ENCODE measurements around the gene BLOC1S4. TPM values are rescaled to one million over a fixed set of nuclear protein-coding genes. Genes with fewer than 3 reads are reported as not detected.

BLOC1S4 gene
- total and polyA plus RNA-seq, 4 donors: 4.9 to 7.7 (median 5.4) TPM

DNA sequence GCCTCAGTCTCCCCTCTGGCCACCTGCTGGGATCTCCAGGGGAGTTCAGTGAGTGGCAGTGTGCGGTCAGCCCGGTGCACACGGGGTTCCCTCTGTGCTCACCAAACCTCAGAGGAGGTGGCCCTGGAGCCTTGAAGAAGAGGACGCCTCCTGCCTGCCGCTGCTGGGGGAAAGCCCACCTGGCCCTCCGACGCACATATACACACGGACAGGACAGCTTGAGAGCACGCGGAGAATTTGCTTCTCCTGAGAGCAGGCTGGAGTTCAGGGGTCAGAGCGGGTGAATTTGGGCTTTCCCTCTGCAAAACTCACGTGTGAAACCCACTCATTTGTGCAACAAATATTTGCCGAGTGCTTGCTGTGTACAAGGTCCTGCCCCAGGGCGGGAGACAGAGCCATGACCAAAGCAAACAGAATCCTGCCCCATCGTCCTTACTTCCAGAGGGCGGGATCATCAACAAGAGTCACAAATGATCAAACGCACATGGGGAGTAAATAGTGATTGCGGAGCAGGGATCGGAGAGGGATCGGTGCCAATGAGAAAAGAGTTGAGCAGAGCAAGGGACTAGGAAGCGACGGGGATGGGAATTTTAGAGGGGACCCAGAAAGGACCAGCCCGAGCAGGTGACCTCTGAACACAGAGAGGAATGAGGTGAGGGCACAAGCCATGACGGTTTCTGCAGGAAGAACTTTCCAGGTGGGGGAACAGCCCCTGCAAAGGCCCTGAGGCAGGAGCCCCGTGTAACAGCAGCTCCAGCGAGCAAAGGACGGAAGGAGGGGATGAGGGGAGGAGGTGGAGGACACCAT lies 17.6 kb downstream of the BLOC1S4 start:
- Histone ChIP-seq H3K9ac (ENCODE audit: low read depth in 1 of 2, low read length in 2 of 2) (peak overlapping the region in 1 of 2 donors; percentile 40), H3K4me1 (ENCODE audit: control insufficient read depth in 4 of 4, insufficient read depth in 4 of 4, low read length in 3 of 4) (peaks cover 12 to 41% (median 26%) of the 10 kb centered on the region in 4 donors), H3K27me3 (ENCODE audit: control insufficient read depth in 4 of 4, insufficient read depth in 4 of 4, low read length in 3 of 4) (no peaks in the 10 kb centered on the region), H3K36me3 (ENCODE audit: control insufficient read depth in 4 of 4, insufficient read depth in 3 of 4, low read depth in 1 of 4, low read length in 3 of 4) (no peaks in the 10 kb centered on the region), H3K4me3 (ENCODE audit: low read depth in 1 of 3, low read length in 3 of 3) (peak overlapping the region in 1 of 3 donors; percentile 39), H3K9me3 (ENCODE audit: control insufficient read depth in 4 of 4, low read length in 3 of 4) (no peaks in the 10 kb centered on the region), H3K27ac (ENCODE audit: low read depth in 1 of 2, low read length in 2 of 2) (peak overlapping the region; percentile 70 to 87)
- peak; percentile 68 for DNase-seq (ENCODE audit: low spot score)
- 38% methylated on average over 27 of the region's 27 CpGs for WGBS
- TF ChIP-seq SP1 (IDR thresholded peaks at IDR 0.05): peak; percentile 96
- TF ChIP-seq YY1 (IDR thresholded peaks at IDR 0.05): peak; percentile 85
- TF ChIP-seq EGR1 (IDR thresholded peaks at IDR 0.05; ENCODE audit: low read depth in 2 of 2): peak in 1 of 2 donors; percentile 71
- TF ChIP-seq, protein P1, sequence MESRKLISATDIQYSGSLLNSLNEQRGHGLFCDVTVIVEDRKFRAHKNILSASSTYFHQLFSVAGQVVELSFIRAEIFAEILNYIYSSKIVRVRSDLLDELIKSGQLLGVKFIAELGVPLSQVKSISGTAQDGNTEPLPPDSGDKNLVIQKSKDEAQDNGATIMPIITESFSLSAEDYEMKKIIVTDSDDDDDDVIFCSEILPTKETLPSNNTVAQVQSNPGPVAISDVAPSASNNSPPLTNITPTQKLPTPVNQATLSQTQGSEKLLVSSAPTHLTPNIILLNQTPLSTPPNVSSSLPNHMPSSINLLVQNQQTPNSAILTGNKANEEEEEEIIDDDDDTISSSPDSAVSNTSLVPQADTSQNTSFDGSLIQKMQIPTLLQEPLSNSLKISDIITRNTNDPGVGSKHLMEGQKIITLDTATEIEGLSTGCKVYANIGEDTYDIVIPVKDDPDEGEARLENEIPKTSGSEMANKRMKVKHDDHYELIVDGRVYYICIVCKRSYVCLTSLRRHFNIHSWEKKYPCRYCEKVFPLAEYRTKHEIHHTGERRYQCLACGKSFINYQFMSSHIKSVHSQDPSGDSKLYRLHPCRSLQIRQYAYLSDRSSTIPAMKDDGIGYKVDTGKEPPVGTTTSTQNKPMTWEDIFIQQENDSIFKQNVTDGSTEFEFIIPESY (IDR thresholded peaks at IDR 0.05): no peak
- peak; percentile 69 to 90 for TF ChIP-seq JUND (IDR thresholded peaks at IDR 0.05)
- TF ChIP-seq RAD21 (IDR thresholded peaks at IDR 0.05): peak; percentile 60 to 70
- peak; percentile 91 to 98 for TF ChIP-seq HNF4A (conservative IDR thresholded peaks at IDR 0.05)
- TF ChIP-seq NR2F2 (IDR thresholded peaks at IDR 0.05): peak; percentile 64
- TF ChIP-seq GABPA (IDR thresholded peaks at IDR 0.05 in 1 of 2, conservative IDR thresholded peaks at IDR 0.05 in 1 of 2): peak in 1 of 2 donors; percentile 63
- TF ChIP-seq, protein P2, sequence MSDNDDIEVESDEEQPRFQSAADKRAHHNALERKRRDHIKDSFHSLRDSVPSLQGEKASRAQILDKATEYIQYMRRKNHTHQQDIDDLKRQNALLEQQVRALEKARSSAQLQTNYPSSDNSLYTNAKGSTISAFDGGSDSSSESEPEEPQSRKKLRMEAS (IDR thresholded peaks at IDR 0.05): peak; percentile 99
- no peak for TF ChIP-seq TAF1 (conservative IDR thresholded peaks at IDR 0.05)
- peak; percentile 98 for TF ChIP-seq FOXA1 (IDR thresholded peaks at IDR 0.05)
- TF ChIP-seq, protein P3, sequence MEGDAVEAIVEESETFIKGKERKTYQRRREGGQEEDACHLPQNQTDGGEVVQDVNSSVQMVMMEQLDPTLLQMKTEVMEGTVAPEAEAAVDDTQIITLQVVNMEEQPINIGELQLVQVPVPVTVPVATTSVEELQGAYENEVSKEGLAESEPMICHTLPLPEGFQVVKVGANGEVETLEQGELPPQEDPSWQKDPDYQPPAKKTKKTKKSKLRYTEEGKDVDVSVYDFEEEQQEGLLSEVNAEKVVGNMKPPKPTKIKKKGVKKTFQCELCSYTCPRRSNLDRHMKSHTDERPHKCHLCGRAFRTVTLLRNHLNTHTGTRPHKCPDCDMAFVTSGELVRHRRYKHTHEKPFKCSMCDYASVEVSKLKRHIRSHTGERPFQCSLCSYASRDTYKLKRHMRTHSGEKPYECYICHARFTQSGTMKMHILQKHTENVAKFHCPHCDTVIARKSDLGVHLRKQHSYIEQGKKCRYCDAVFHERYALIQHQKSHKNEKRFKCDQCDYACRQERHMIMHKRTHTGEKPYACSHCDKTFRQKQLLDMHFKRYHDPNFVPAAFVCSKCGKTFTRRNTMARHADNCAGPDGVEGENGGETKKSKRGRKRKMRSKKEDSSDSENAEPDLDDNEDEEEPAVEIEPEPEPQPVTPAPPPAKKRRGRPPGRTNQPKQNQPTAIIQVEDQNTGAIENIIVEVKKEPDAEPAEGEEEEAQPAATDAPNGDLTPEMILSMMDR (IDR thresholded peaks at IDR 0.05; ENCODE audit: low read depth, low read length, missing input control): no peak
- TF ChIP-seq RXRA (IDR thresholded peaks at IDR 0.05): peak; percentile 96 to 99
- TF ChIP-seq, protein P4, sequence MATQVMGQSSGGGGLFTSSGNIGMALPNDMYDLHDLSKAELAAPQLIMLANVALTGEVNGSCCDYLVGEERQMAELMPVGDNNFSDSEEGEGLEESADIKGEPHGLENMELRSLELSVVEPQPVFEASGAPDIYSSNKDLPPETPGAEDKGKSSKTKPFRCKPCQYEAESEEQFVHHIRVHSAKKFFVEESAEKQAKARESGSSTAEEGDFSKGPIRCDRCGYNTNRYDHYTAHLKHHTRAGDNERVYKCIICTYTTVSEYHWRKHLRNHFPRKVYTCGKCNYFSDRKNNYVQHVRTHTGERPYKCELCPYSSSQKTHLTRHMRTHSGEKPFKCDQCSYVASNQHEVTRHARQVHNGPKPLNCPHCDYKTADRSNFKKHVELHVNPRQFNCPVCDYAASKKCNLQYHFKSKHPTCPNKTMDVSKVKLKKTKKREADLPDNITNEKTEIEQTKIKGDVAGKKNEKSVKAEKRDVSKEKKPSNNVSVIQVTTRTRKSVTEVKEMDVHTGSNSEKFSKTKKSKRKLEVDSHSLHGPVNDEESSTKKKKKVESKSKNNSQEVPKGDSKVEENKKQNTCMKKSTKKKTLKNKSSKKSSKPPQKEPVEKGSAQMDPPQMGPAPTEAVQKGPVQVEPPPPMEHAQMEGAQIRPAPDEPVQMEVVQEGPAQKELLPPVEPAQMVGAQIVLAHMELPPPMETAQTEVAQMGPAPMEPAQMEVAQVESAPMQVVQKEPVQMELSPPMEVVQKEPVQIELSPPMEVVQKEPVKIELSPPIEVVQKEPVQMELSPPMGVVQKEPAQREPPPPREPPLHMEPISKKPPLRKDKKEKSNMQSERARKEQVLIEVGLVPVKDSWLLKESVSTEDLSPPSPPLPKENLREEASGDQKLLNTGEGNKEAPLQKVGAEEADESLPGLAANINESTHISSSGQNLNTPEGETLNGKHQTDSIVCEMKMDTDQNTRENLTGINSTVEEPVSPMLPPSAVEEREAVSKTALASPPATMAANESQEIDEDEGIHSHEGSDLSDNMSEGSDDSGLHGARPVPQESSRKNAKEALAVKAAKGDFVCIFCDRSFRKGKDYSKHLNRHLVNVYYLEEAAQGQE (IDR thresholded peaks at IDR 0.05): peak; percentile 77
- peak; percentile 93 for TF ChIP-seq FOXA2 (IDR thresholded peaks at IDR 0.05)
- TF ChIP-seq, protein P5, sequence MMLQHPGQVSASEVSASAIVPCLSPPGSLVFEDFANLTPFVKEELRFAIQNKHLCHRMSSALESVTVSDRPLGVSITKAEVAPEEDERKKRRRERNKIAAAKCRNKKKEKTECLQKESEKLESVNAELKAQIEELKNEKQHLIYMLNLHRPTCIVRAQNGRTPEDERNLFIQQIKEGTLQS (IDR thresholded peaks at IDR 0.05): no peak
- TF ChIP-seq HNF4G (IDR thresholded peaks at IDR 0.05): peak; percentile 68
